Measurements from ENCODE around the gene EMC6.

EMC6 gene

GRCh38 chr17:3656755-3657587 lies 11.6 kb upstream of the EMC6 start:
- no peak for DNase-seq

- no peak for DNase-seq
Measured at GRCh38 chr17:3657588-3657869, 11.1 kb upstream of the EMC6 start.

- DNase-seq, result no peak
Measured at GRCh38 chr17:3657874-3658783, 10.5 kb upstream of the EMC6 start.

DNA sequence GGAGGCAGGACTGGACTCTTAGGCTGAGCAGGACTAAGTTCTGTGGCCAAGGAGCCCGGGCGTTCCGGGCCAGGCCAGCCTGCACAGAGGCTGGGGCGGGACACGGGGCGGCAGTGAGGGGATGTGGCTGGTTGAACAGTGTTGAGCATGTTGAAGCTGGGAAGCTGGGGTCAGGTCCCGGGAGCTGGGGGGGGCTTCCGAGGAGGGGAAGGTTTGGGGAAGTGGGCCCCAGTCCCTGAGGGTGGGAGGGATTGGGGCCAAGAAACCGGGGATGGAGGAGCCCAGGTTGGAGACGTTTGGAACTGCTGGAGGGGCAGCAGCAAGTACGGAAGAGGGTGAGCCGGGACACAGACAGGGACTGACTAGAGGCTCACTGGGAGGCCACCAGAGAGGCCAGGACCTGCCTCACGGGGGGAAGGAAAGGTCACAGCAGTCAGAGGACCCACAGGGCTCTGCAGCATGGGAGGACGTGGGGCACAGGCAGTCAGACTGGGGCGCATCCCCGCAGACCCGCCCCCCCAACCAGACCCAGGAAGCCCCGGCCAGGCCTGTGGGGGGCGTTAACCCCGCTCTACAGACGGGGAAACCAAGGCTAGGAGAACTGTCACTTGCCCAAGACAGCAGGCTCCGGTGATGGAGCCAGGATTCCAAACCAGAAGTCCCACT lies 9.7 kb upstream of the EMC6 start:
- no peak for DNase-seq

DNA sequence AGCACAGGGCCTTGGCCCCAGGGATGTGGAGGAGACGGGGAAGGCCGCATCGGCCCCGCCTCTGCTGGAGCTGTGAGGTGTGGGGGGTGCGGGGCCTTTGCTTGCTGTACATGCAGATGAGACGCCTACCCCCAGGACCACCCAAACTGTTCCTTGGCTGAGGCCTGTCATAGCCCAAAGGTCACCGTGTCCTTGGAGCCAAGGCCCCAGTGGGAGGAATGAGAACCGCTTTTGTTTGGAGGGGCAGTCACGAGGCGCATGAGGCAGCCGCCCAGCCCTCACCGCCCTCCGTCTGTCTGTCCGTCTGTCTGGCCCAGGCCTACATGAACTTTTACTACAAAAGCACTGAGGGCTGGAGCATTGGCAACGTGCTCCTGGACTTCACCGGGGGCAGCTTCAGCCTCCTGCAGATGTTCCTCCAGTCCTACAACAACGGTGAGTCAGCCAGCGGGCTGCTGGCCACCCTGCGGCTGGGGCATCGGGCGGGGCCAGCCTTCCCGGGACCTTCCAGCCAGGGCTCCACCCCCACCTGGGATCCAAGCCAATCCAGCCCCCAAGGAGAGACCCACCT lies 9.0 kb upstream of the EMC6 start:
- DNase-seq, result no peak

- no peak for DNase-seq
Measured at GRCh38 chr17:3660311-3660891, 8.2 kb upstream of the EMC6 start.

GRCh38 chr17:3663102-3664011 lies 5.3 kb upstream of the EMC6 start:
- no peak for DNase-seq

GRCh38 chr17:3665834-3666233 lies 2.8 kb upstream of the EMC6 start:
- DNase-seq, result no peak

GRCh38 chr17:3666516-3666915 lies 2.1 kb upstream of the EMC6 start:
- no peak for DNase-seq

DNA sequence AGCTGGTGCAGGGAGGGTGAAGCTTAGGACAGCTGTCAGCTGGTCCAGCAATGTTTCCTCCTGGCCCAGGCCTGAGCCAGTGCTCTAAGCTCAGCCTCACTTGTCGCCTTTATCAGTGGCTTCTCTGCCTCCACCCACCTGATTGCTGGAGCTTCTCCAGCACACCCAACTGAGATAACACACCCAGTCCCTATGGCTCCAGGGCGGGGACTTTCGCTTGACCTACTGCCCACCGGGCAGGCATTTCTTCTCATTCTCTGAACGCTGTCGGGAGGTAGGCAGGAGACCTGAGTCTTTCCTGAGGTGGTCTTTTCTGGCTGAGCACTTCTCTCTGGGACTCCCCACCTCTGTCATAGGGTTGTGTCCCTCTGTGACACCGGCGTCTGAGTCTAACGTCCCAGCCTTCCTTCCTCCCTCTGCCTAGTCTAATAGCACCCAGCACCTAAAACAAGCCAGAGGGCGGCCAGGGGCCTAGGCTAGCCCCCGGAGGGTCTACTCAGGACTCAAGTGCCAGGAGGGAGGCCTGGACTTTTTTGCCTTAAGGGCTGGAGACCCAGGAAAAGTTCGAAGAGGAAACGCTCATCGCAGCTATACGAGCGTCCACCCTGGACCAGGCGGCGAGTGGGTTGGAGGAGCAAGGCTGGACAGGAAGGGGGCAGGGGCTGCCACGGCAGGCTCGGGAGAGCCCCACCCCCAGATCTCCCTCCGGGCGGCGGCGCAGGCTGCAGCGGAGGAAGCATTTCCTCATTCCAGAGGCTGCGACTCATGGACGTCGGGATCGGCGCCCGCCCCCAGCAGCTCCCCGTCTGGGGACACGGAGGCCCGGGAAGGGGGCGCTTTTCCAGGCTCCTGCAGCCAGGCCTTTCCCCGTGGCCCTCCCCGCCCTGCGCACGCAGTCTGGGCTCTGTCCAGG lies 990 bp upstream of the EMC6 start:
- DNase-seq, result no peak

DNA sequence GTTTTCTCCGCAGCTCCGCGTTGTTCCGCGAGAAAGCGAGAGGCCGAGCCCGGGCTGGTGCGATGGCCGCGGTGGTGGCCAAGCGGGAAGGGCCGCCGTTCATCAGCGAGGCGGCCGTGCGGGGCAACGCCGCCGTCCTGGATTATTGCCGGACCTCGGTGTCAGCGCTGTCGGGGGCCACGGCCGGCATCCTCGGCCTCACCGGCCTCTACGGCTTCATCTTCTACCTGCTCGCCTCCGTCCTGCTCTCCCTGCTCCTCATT lies 404 bp downstream of the EMC6 start:
- DNase-seq, result no peak

DNA sequence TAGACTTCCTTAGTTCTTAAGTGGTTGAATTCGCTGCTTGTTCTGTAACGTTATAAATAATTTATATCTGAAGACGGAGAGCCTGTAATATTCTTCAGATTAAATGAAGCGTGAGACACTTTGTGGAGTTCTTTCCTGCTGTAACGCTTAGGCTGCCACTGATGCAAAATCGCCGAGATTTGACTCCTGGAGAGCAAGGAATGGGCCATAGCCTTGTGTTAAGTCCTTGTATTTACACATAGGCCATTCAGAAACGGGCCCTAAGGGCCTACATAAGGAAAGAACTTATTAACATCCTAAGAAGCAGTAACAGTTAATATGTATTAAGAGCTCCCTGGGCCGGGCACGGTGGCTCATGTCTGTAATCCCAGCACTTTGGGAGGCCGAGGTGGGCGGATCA lies 936 bp downstream of the EMC6 start:
- no peak for DNase-seq

DNA sequence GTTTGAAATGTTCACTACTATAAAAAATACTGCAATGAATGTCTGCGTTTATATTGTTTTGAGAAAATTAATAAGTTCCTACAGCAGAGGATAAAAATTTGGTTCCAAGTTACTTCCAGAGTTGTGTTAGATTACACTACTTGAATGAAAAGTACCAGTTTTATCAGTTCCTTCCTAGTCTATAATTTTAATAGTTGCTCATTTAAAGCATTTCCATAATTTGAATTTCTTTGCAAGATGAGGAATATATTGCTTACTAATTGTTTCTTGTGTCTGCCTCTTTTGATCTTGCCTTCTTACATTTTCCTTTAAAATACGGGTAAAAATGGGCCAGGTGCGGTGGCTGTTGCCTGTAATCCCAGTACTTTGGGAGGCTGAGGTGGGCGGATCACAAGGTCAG lies 4.0 kb downstream of the EMC6 start:
- DNase-seq, result no peak

DNA sequence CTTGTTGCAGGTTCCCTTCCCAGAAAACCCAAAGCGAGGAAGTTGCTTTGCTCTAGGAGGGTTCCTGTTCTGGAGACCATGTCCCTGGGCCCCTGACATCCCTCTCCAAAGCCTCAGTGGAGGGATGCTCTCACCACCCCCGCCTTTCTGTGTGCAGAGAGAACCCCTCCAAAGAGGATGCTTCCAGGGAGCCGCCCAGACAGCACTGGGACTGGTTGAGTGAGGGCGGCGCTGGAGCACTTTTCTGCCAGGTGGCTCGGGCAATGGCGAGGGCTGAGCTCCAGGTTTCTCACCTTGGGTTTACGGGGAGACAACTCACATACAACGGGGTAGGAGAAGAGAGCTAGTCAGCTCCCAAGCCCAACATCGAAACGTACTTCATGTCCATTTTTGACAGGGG lies 7.3 kb downstream of the EMC6 start:
- DNase-seq, result no peak

DNA sequence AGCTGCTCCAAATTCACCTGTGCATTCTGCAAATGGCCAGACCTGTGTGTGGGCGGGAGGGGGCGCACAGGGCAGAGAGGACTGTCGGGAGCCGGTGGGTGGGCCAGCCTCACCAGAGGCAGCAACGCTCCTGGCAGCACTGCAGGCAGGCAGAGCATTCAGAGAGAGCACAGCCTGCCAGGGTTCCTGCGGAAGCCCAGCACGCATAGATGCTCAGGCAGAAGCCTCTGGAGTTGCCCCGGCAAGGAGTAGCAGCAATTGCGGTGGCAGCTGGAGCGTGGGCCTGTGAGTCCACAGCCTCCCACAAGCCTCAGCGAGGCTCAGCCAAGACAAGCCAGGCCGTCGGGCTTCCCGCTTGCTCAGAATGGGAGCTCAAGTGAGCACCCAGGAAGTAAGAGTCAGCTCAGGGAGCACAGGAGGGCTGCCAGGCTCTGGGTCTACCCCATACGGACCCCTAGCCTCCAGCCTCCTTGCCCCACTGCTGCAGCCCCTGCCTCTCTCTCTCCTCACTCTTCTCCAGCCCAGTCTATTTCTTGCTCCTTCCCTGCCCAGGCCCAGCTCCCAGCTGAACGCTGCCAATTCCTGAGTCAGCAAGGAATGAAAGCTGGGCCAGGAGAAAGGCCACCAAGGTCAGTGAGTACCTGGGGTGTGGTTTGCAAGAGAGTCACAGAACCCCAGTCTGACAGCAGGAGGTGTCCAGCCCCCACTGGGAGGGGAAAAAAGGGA lies 9.6 kb downstream of the EMC6 start:
- no peak for DNase-seq

DNA sequence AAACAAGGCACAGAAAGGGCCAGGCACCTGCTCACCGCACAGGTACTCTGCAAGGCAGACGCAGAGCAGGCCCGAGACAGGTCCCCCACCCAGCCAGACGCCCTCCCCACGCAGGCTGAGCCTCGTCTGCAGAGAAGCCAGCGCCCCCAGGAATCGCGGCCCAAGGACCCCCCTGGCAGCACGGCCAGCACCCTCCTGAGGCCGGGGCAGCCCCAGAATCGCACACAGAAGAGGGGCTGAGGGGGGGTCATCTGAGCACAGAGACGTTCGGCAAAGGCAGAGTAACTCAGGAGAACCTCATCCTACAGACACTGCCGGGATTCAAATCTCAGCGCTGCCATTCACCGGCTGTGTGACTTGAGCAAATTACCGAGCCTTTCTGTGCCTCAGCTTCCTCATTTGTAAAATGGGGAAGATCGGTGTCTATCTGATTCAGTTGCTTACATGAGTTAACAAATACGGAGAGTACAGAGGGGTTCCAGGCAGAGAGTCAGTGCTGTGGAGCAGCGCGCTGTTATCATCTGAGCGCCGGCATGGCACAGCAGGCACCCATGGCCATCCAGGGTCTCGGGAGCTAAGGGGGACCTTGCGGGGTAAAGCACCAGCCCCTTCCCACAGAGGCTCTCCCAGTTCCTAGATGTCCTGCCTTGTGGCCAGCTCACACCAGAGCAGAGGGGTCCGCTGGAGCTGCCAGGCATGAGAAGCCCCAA lies 10.4 kb downstream of the EMC6 start:
- no peak for DNase-seq

GRCh38 chr17:3679531-3680126 lies 11.0 kb downstream of the EMC6 start:
- DNase-seq, result no peak

DNA sequence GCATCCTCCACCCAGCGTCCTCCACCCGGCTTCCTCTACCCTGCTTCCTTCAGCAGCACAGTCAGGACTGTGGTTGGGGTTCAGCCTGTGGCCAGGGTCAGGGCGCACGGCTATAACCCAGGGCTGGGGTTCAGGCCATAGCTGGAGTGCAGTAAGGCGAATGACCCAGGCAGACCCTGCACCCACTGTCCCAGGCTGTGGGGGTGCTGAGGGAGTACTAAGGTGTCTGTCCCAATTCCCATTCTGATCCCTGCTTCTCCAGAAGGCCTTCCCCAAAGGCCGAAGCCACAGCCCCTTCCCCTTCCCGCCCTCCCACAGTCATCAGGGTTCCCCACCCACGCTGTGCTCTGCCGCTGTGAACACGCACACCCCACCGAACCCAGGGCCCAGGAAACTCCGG lies 12.4 kb downstream of the EMC6 start:
- no peak for DNase-seq

- no peak for DNase-seq
Measured at GRCh38 chr17:3681565-3681964, 13.0 kb downstream of the EMC6 start.

Data from GF-D8 (cell line).